Measurements from ENCODE around the gene ST6GALNAC1. TPM values are rescaled to one million over a fixed set of nuclear protein-coding genes. Genes with fewer than 3 reads are reported as not detected.

The ST6GALNAC1 gene
- total and polyA plus RNA-seq, 2 of the 13 experiments (the other 11 are each of a cell fraction or from before 2014, with no cell fraction given), result not detected

DNA sequence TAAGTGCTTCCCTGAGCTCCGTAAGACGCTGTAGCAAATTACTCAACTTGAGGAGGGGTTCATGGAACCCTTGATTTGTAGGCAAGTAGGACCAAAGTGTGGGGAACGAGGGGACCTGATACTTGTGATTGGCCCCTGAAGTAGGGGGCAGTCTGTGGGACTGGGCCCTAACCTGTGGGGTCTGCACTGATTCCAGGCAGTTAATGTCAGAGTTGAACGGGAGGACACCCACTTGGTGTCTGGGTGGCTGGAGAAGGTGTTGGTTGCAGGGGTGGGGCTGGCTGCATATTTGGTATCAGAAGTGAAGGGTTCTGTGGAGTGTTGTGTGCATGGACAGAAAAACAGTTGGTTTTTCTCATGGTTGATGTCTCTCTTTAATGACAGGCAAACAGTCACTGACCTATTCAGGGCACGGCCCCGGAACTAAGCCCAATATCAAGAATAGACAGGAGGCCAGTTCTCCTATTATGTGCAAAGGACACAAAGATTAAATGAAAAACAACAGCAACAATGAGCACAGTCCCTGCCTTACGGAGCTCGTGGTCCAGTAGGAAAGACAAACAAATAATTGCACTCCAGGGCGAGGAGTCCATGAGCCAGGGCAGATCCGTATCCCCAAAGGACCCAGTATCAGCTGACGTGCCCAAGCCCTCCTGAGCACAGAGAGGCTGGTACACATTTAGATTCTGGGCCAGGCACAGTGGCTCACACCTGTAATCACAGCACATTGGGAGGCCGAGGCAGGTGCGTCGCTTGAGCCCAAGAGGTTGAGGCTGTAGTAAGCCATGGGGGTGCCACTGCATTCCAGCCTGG is 48.0 kb upstream of the ST6GALNAC1 start (continued):
- TF ChIP-seq, protein P1, sequence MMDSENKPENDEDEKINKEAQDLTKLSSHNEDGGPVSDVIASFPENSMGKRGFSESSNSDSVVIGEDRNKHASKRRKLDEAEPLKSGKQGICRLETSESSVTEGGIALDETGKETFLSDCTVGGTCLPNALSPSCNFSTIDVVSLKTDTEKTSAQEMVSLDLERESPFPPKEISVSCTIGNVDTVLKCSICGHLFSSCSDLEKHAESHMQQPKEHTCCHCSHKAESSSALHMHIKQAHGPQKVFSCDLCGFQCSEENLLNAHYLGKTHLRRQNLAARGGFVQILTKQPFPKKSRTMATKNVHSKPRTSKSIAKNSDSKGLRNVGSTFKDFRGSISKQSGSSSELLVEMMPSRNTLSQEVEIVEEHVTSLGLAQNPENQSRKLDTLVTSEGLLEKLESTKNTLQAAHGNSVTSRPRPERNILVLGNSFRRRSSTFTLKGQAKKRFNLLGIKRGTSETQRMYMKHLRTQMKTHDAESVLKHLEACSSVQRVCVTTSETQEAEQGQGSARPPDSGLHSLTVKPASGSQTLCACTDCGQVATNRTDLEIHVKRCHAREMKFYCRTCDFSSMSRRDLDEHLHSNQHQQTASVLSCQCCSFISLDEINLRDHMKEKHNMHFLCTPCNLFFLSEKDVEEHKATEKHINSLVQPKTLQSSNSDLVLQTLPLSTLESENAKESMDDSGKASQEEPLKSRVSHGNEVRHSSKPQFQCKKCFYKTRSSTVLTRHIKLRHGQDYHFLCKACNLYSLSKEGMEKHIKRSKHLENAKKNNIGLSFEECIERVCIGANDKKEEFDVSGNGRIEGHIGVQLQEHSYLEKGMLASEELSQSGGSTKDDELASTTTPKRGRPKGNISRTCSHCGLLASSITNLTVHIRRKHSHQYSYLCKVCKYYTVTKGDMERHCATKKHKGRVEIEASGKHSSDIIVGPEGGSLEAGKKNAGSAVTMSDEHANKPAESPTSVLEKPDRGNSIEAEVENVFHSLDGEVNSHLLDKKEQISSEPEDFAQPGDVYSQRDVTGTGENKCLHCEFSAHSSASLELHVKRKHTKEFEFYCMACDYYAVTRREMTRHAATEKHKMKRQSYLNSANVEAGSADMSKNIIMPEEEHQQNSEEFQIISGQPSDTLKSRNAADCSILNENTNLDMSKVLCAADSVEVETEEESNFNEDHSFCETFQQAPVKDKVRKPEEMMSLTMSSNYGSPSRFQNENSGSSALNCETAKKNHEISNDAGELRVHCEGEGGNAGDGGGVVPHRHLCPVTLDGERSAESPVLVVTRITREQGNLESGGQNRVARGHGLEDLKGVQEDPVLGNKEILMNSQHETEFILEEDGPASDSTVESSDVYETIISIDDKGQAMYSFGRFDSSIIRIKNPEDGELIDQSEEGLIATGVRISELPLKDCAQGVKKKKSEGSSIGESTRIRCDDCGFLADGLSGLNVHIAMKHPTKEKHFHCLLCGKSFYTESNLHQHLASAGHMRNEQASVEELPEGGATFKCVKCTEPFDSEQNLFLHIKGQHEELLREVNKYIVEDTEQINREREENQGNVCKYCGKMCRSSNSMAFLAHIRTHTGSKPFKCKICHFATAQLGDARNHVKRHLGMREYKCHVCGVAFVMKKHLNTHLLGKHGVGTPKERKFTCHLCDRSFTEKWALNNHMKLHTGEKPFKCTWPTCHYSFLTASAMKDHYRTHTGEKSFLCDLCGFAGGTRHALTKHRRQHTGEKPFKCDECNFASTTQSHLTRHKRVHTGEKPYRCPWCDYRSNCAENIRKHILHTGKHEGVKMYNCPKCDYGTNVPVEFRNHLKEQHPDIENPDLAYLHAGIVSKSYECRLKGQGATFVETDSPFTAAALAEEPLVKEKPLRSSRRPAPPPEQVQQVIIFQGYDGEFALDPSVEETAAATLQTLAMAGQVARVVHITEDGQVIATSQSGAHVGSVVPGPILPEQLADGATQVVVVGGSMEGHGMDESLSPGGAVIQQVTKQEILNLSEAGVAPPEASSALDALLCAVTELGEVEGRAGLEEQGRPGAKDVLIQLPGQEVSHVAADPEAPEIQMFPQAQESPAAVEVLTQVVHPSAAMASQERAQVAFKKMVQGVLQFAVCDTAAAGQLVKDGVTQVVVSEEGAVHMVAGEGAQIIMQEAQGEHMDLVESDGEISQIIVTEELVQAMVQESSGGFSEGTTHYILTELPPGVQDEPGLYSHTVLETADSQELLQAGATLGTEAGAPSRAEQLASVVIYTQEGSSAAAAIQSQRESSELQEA (CRISPR knock-in tag; IDR thresholded peaks at IDR 0.05; ENCODE audit: not compliant biosample characterization), result no peak
- TF ChIP-seq ZNF460 (CRISPR knock-in tag; IDR thresholded peaks at IDR 0.05; ENCODE audit: borderline replicate concordance) (peak; percentile 7; the same call in 1 of the 2 replicates), KDM3A (CRISPR knock-in tag; IDR thresholded peaks at IDR 0.05; ENCODE audit: low read depth) (no peak), CCAR2 (optimal IDR thresholded peaks at IDR 0.05; ENCODE audit: low read depth, low read length) (no peak), ZNF589 (CRISPR knock-in tag; conservative IDR thresholded peaks at IDR 0.05) (no peak), EZH2 (conservative IDR thresholded peaks at IDR 0.05; ENCODE audit: low read depth, low read length) (no peak), KDM6A (CRISPR knock-in tag; IDR thresholded peaks at IDR 0.05; ENCODE audit: low read depth) (no peak), TCF7 (IDR thresholded peaks at IDR 0.05; ENCODE audit: low read depth) (0 out of 2 replicates have a peak, but pooled peaks have one; percentile 26)
- TF ChIP-seq, protein P2, sequence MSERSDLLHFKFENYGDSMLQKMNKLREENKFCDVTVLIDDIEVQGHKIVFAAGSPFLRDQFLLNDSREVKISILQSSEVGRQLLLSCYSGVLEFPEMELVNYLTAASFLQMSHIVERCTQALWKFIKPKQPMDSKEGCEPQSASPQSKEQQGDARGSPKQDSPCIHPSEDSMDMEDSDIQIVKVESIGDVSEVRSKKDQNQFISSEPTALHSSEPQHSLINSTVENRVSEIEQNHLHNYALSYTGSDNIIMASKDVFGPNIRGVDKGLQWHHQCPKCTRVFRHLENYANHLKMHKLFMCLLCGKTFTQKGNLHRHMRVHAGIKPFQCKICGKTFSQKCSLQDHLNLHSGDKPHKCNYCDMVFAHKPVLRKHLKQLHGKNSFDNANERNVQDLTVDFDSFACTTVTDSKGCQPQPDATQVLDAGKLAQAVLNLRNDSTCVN (CRISPR knock-in tag; IDR thresholded peaks at IDR 0.05; ENCODE audit: borderline replicate concordance), result peak; percentile 50; the same call in 1 of the 2 replicates
- TF ChIP-seq, protein P3, sequence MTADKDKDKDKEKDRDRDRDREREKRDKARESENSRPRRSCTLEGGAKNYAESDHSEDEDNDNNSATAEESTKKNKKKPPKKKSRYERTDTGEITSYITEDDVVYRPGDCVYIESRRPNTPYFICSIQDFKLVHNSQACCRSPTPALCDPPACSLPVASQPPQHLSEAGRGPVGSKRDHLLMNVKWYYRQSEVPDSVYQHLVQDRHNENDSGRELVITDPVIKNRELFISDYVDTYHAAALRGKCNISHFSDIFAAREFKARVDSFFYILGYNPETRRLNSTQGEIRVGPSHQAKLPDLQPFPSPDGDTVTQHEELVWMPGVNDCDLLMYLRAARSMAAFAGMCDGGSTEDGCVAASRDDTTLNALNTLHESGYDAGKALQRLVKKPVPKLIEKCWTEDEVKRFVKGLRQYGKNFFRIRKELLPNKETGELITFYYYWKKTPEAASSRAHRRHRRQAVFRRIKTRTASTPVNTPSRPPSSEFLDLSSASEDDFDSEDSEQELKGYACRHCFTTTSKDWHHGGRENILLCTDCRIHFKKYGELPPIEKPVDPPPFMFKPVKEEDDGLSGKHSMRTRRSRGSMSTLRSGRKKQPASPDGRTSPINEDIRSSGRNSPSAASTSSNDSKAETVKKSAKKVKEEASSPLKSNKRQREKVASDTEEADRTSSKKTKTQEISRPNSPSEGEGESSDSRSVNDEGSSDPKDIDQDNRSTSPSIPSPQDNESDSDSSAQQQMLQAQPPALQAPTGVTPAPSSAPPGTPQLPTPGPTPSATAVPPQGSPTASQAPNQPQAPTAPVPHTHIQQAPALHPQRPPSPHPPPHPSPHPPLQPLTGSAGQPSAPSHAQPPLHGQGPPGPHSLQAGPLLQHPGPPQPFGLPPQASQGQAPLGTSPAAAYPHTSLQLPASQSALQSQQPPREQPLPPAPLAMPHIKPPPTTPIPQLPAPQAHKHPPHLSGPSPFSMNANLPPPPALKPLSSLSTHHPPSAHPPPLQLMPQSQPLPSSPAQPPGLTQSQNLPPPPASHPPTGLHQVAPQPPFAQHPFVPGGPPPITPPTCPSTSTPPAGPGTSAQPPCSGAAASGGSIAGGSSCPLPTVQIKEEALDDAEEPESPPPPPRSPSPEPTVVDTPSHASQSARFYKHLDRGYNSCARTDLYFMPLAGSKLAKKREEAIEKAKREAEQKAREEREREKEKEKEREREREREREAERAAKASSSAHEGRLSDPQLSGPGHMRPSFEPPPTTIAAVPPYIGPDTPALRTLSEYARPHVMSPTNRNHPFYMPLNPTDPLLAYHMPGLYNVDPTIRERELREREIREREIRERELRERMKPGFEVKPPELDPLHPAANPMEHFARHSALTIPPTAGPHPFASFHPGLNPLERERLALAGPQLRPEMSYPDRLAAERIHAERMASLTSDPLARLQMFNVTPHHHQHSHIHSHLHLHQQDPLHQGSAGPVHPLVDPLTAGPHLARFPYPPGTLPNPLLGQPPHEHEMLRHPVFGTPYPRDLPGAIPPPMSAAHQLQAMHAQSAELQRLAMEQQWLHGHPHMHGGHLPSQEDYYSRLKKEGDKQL (CRISPR knock-in tag; IDR thresholded peaks at IDR 0.05; ENCODE audit: low read depth), result no peak
- TF ChIP-seq, protein P4, sequence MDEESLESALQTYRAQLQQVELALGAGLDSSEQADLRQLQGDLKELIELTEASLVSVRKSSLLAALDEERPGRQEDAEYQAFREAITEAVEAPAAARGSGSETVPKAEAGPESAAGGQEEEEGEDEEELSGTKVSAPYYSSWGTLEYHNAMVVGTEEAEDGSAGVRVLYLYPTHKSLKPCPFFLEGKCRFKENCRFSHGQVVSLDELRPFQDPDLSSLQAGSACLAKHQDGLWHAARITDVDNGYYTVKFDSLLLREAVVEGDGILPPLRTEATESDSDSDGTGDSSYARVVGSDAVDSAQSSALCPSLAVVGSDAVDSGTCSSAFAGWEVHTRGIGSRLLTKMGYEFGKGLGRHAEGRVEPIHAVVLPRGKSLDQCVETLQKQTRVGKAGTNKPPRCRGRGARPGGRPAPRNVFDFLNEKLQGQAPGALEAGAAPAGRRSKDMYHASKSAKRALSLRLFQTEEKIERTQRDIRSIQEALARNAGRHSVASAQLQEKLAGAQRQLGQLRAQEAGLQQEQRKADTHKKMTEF (CRISPR knock-in tag; IDR thresholded peaks at IDR 0.05), result peak; percentile 89

Data from HepG2 (cell line).